Esophagus muscularis mucosa (tissue), 4 donors: Measurements from ENCODE around the gene ANKRD60.

Experiments
- EP300 ChIP-seq: sonication (generic); formaldehyde crosslinking; IDR thresholded peaks from one replicate; pipeline ENCODE4 v1.6.1; 2017; ENCODE audit warnings: antibody characterized with exemption
- POLR2A ChIP-seq: fragments of 450-650 bp; IDR thresholded peaks from one replicate; pipeline ENCODE4 v1.6.1; 2017; ENCODE audit warnings: antibody characterized with exemption, moderate library complexity, mild to moderate bottlenecking, low read depth
- TF ChIP-seq, protein P1 (sequence below), 3 experiments: fragments of 200-600 bp in 2 of 3; fragments of 450-650 bp in 1 of 3; sonication (generic) in 2 of 3; IDR thresholded peaks; one replicate each; pipeline ENCODE4 v1.5.1; 2017 to 2019; ENCODE audit warnings: antibody characterized with exemption in 3 of 3, mild to moderate bottlenecking in 2 of 3, moderate library complexity in 1 of 3

DNA sequence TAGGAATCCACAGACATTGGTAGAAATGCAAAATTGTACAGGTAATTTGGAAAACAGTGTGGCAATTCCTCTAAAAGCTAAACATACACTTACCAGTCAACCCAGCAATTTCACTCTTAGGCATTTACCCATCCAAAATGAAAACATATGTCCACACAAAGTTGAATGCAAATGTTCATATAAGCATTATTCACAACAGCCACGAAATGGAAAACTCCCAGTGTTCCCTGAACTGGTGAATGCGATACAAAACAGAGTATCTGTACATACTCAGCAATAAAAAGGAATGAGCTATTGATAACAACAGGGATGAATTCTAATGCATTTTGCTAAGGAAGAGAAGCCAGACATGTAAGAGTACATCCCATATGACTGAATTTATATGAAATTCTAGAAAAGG, 48.7 kb upstream of the ANKRD60 start:
- TF ChIP-seq, protein P1, sequence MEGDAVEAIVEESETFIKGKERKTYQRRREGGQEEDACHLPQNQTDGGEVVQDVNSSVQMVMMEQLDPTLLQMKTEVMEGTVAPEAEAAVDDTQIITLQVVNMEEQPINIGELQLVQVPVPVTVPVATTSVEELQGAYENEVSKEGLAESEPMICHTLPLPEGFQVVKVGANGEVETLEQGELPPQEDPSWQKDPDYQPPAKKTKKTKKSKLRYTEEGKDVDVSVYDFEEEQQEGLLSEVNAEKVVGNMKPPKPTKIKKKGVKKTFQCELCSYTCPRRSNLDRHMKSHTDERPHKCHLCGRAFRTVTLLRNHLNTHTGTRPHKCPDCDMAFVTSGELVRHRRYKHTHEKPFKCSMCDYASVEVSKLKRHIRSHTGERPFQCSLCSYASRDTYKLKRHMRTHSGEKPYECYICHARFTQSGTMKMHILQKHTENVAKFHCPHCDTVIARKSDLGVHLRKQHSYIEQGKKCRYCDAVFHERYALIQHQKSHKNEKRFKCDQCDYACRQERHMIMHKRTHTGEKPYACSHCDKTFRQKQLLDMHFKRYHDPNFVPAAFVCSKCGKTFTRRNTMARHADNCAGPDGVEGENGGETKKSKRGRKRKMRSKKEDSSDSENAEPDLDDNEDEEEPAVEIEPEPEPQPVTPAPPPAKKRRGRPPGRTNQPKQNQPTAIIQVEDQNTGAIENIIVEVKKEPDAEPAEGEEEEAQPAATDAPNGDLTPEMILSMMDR (IDR thresholded peaks at IDR 0.05) = no peak
- TF ChIP-seq EP300 (no peak), POLR2A (no peak)
